SKM-1 treated with dmso at 0.1 percent for 144 hours (cell line): ENCODE results near the gene TXNRD3.
"Not testable (repeated sequence)": the region's sequence is repeated elsewhere in the genome, so short reads cannot be mapped to it uniquely, and the experiment has no call there.

Source experiments
- DNase-seq: peaks from one replicate; lab custom pipeline; 2025; ENCODE audit not compliant: unreplicated experiment; lab: John Stamatoyannopoulos, UW

TXNRD3 gene

GRCh38 chr3:126606001-126606400 lies 48.9 kb downstream of the TXNRD3 start:
- DNase-seq: no peak

GRCh38 chr3:126604691-126605090 lies 50.2 kb downstream of the TXNRD3 start:
- no peak for DNase-seq

- no peak for DNase-seq
Measured at GRCh38 chr3:126599101-126599500, 55.8 kb downstream of the TXNRD3 start.

- DNase-seq: not testable (repeated sequence)
Measured at GRCh38 chr3:126595479-126595878, 59.4 kb downstream of the TXNRD3 start.

- not testable (repeated sequence) for DNase-seq
Measured at GRCh38 chr3:126591515-126591914, 63.4 kb downstream of the TXNRD3 start.

GRCh38 chr3:126582311-126582710 lies 72.6 kb downstream of the TXNRD3 start:
- no peak for DNase-seq

GRCh38 chr3:126581569-126581968 lies 73.4 kb downstream of the TXNRD3 start:
- DNase-seq: no peak

- DNase-seq: no peak
Measured at GRCh38 chr3:126580746-126581145, 74.2 kb downstream of the TXNRD3 start.

- DNase-seq: no peak
Measured at GRCh38 chr3:126578702-126579101, 76.2 kb downstream of the TXNRD3 start.

GRCh38 chr3:126577261-126577660 lies 77.7 kb downstream of the TXNRD3 start:
- DNase-seq: no peak

GRCh38 chr3:126573492-126574117 lies 81.3 kb downstream of the TXNRD3 start:
- DNase-seq: no peak

- DNase-seq: no peak
Measured at GRCh38 chr3:126571078-126571477, 83.8 kb downstream of the TXNRD3 start.

- DNase-seq: no peak
Measured at GRCh38 chr3:126570103-126570541, 84.8 kb downstream of the TXNRD3 start.

- no peak for DNase-seq
Measured at GRCh38 chr3:126569390-126569975, 85.4 kb downstream of the TXNRD3 start.

- DNase-seq: no peak
Measured at GRCh38 chr3:126568776-126569342, 86.1 kb downstream of the TXNRD3 start.

GRCh38 chr3:126567696-126568438 lies 87.1 kb downstream of the TXNRD3 start:
- no peak for DNase-seq

GRCh38 chr3:126562737-126563276 lies 92.1 kb downstream of the TXNRD3 start:
- DNase-seq: no peak

- no peak for DNase-seq
Measured at GRCh38 chr3:126558336-126559071, 96.4 kb downstream of the TXNRD3 start, which contains the start of gene C3orf22. TSS of gene C3orf22 (minus strand) at chr3:126558932. CDS start at chr3:126553390, 5,542 bp downstream.

- DNase-seq: no peak
Measured at GRCh38 chr3:126557761-126558160, 97.2 kb downstream of the TXNRD3 start.

- DNase-seq: no peak
Measured at GRCh38 chr3:126557415-126557745, 97.5 kb downstream of the TXNRD3 start.
